PC-9 (cell line): ENCODE measurements around the gene SAMD13.

ENCODE experiments used
- CTCF ChIP-seq: fragments of 200-600 bp; sonication (generic); conservative IDR thresholded peaks from 2 replicates; pipeline ENCODE4 v1.6.1; 2017; ENCODE audit warnings: mixed run types, antibody characterized with exemption, mild to moderate bottlenecking, moderate library complexity
- EZH2 ChIP-seq: fragments of 200-600 bp; sonication (generic); IDR thresholded peaks from 2 replicates; pipeline ENCODE4 v1.8.0; 2017; ENCODE audit warnings: antibody characterized with exemption, low read depth

GRCh38 chr1:84344286-84344685 lies 42.8 kb downstream of the SAMD13 start:
- TF ChIP-seq CTCF (no peak), EZH2 (no peak)
